HEK293 (cell line): ENCODE measurements around the gene BUD23.

ENCODE experiments used
- CTCF ChIA-PET: fragments of 350-600 bp; formaldehyde crosslinking; extraction: SDS; loops from one replicate; lab custom pipeline; 2021; ENCODE audit warnings: antibody characterized with exemption; lab: Yijun Ruan, JAX
- POLR2A ChIA-PET: fragments of 300-600 bp; formaldehyde crosslinking; extraction: SDS; loops from one replicate; lab custom pipeline; 2020; ENCODE audit warnings: antibody characterized with exemption, inconsistent platforms; lab: Yijun Ruan, JAX
- H3K27ac ChIP-seq: fragments of 200-500 bp; sonication (Bioruptor generic); 2 replicates; pipeline ENCODE4 v1.5.1; 2014; ENCODE audit warnings: low read depth, low read length, control low read depth, inconsistent platforms; ENCODE audit errors: extremely low read depth
- H3K36me3 ChIP-seq, 2 experiments: fragments of 200-500 bp in 1 of 2; sonication (Bioruptor generic) in 1 of 2; 1 replicate in 1 of 2; 2 replicates in 1 of 2; pipeline ENCODE4 v1.5.1; 2014 to 2017; ENCODE audit warnings: inconsistent platforms in 2 of 2, low read length in 2 of 2; ENCODE audit not compliant: control insufficient read depth in 2 of 2, insufficient read depth in 1 of 2
- H3K4me1 ChIP-seq: fragments of 200-500 bp; sonication (Bioruptor generic); 2 replicates; pipeline ENCODE4 v1.5.1; 2014; ENCODE audit warnings: mild to moderate bottlenecking, low read length, inconsistent platforms; ENCODE audit not compliant: control insufficient read depth, insufficient read depth
- H3K4me3 ChIP-seq: 2 replicates; pipeline ENCODE4 v1.5.1; 2011; ENCODE audit warnings: low read depth, mild to moderate bottlenecking, control low read depth, low read length, moderate library complexity
- H3K9me3 ChIP-seq: fragments of 200-500 bp; sonication (Bioruptor generic); 2 replicates; pipeline ENCODE4 v1.5.1; 2014; ENCODE audit warnings: low read depth, low read length, inconsistent platforms; ENCODE audit not compliant: control insufficient read depth, insufficient read depth
- SCRT2 ChIP-seq: fragments of 450-650 bp; formaldehyde crosslinking; IDR thresholded peaks from 2 replicates; pipeline ENCODE4 v1.5.1; 2016; ENCODE audit warnings: missing biosample characterization, missing genetic modification characterization
- SP2 ChIP-seq: fragments of 450-650 bp; formaldehyde crosslinking; IDR thresholded peaks from 2 replicates; pipeline ENCODE4 v1.5.1; 2016; ENCODE audit warnings: missing biosample characterization, missing genetic modification characterization
- TSHZ1 ChIP-seq: fragments of 450-650 bp; formaldehyde crosslinking; IDR thresholded peaks from 2 replicates; pipeline ENCODE4 v1.5.1; 2016; ENCODE audit warnings: missing biosample characterization, missing genetic modification characterization, borderline replicate concordance
- ZBTB26 ChIP-seq: fragments of 450-650 bp; formaldehyde crosslinking; optimal IDR thresholded peaks from 2 replicates; pipeline ENCODE3; 2016; ENCODE audit warnings: missing biosample characterization, mild to moderate bottlenecking, missing genetic modification characterization
- ZFP41 ChIP-seq: fragments of 450-650 bp; formaldehyde crosslinking; IDR thresholded peaks from 2 replicates; pipeline ENCODE4 v1.5.1; 2016; ENCODE audit warnings: missing biosample characterization, missing genetic modification characterization, borderline replicate concordance
- ZNF280D ChIP-seq: fragments of 450-650 bp; formaldehyde crosslinking; IDR thresholded peaks from 2 replicates; pipeline ENCODE4 v1.5.1; 2016; ENCODE audit warnings: missing biosample characterization, missing genetic modification characterization
- ZNF335 ChIP-seq: fragments of 450-650 bp; formaldehyde crosslinking; conservative IDR thresholded peaks from 2 replicates; pipeline ENCODE4 v1.5.1; 2016; ENCODE audit warnings: missing biosample characterization, missing genetic modification characterization
- ZNF423 ChIP-seq: fragments of 450-650 bp; formaldehyde crosslinking; IDR thresholded peaks from 2 replicates; pipeline ENCODE4 v1.5.1; 2016; ENCODE audit warnings: missing biosample characterization, missing genetic modification characterization
- ZNF449 ChIP-seq: fragments of 450-650 bp; formaldehyde crosslinking; IDR thresholded peaks from 2 replicates; pipeline ENCODE4 v1.5.1; 2017; ENCODE audit warnings: missing biosample characterization, mild to moderate bottlenecking, missing genetic modification characterization, moderate library complexity
- ZNF514 ChIP-seq: fragments of 450-650 bp; formaldehyde crosslinking; IDR thresholded peaks from 2 replicates; pipeline ENCODE4 v1.5.1; 2016; ENCODE audit warnings: missing biosample characterization, missing genetic modification characterization
- ZNF530 ChIP-seq: fragments of 450-650 bp; formaldehyde crosslinking; IDR thresholded peaks from 2 replicates; pipeline ENCODE4 v1.5.1; 2016; ENCODE audit warnings: low read depth, missing biosample characterization, missing genetic modification characterization
- ZNF596 ChIP-seq: fragments of 450-650 bp; IDR thresholded peaks from 2 replicates; pipeline ENCODE4 v1.5.0; 2018; ENCODE audit warnings: missing biosample characterization, mild to moderate bottlenecking, missing genetic modification characterization, moderate library complexity
- ZNF777 ChIP-seq: fragments of 450-650 bp; formaldehyde crosslinking; IDR thresholded peaks from 2 replicates; pipeline ENCODE4 v1.5.1; 2017; ENCODE audit warnings: missing biosample characterization, missing genetic modification characterization, borderline replicate concordance
- ZNF791 ChIP-seq: fragments of 450-650 bp; formaldehyde crosslinking; IDR thresholded peaks from 2 replicates; pipeline ENCODE4 v1.5.1; 2016; ENCODE audit warnings: missing biosample characterization, missing genetic modification characterization

The BUD23 gene

GRCh38 chr7:73669288-73669701 lies 14.1 kb upstream of the BUD23 start:
- CTCF ChIA-PET, result interaction anchor here (1.2 to 3.3 kb wide), 3 partner anchors 56 to 62 kb away, joined by 5 to 29 read pairs (median 9); no protein-coding TSS in a partner anchor
- POLR2A ChIA-PET, result interaction anchor here (0.6 kb wide), 1 partner anchor 48 kb away, joined by 3 read pairs; no protein-coding TSS in a partner anchor
- no peak overlapping the region for H3K27ac ChIP-seq
- no peaks in the 10 kb centered on the region for H3K9me3 ChIP-seq
- TF ChIP-seq SP2 (tag by site-specific recombination), result peak; percentile 33
- peak; percentile 22; the same call in 1 of the 2 replicates for TF ChIP-seq ZNF449 (tag by site-specific recombination)
- no peak for TF ChIP-seq ZNF514 (tag by site-specific recombination)
- 0 out of 2 replicates have a peak, but pooled peaks have one; percentile 30 for TF ChIP-seq SCRT2 (tag by site-specific recombination)
- H3K4me3 ChIP-seq, result no peak overlapping the region
- H3K4me1 ChIP-seq, result no peaks in the 10 kb centered on the region; the same call in 1 of the 2 replicates
- H3K36me3 ChIP-seq, result peaks cover 0 to 8% of the 10 kb centered on the region in 2 experiments; a peak in 1 of 3 replicates

- Histone ChIP-seq H3K4me1 (no peaks in the 10 kb centered on the region; the same call in 1 of the 2 replicates), H3K9me3 (no peaks in the 10 kb centered on the region), H3K36me3 (peaks cover 0 to 8% of the 10 kb centered on the region in 2 experiments; a peak in 1 of 3 replicates)
- TF ChIP-seq ZNF596 (no peak), ZFP41 (no peak), ZNF530 (tag by site-specific recombination) (no peak), ZNF791 (tag by site-specific recombination) (no peak), ZNF777 (tag by site-specific recombination) (no peak), ZNF423 (tag by site-specific recombination) (no peak), ZBTB26 (tag by site-specific recombination) (no peak), TSHZ1 (tag by site-specific recombination) (no peak), ZNF280D (tag by site-specific recombination) (no peak), ZNF335 (tag by site-specific recombination) (no peak)
- TF ChIP-seq, all 188 proteins: peak for 0
- CTCF ChIA-PET, result interaction anchor here (0.6 to 3.3 kb wide), 4 partner anchors 16 to 63 kb away, joined by 3 to 29 read pairs (median 6); no protein-coding TSS in a partner anchor
- Histone ChIP-seq H3K4me3 (no peak overlapping the region), H3K27ac (no peak overlapping the region)
- POLR2A ChIA-PET, result interaction anchor here (0.6 to 0.7 kb wide), 2 partner anchors 22 to 47 kb away, joined by 3 read pairs; no protein-coding TSS in a partner anchor
Measured at GRCh38 chr7:73669858-73670385, 13.5 kb upstream of the BUD23 start.
